ENCODE results near the gene RAP1GAP2.

Gene RAP1GAP2

DNA sequence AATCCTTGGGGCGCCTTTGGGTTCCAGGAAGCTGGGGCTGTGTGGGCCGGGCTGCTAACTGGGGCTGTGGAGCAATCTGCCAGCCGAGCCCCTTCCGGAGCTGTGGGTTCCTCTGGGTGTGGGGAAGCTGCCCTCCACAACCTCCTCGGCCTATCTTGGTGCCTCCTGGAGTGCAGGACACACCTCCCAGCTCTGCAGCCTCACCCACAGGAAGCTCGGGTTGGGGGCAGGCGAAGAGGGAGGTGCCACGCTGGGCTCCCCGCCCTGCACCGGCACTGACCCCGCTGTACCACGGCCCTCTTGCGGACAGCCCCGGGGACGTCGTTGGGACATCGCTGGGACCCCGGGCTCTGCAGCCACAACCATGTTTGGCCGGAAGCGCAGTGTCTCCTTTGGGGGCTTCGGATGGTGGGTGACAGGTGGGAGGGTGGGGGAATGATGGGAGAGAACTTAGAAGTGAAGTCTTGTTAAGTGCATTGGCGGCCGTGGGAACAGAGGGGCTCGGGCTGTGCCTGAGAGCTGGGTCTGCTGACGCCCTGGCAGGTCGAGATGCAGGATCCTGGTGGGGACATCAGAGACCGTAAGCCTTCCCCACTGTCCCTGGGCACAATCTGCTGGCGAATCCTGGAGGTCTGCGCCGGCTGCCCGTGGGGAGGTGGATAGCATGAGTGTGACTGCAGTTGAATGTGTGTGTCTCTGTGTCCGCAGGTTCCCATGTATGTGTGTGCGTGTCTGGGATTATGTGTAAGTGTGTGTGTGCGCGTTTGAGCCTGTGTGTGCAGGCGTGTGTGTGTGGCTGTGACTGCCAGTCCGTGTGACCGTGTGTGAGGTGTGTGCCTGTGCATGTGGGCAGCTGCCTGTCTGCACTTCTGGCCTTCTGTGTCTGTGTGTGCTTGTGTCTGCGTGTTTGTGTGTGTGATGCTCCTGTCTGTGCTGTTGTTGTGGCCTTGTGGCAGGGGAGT, at the start of gene RAP1GAP2:
TSS of gene RAP1GAP2 (plus strand) at position 275 of the 962 bp plus-strand sequence. CDS start at position 365, 90 bp downstream.
- Histone ChIP-seq H3K27me3 (no peaks in the 10 kb centered on the region), H3K4me3 (peak within 1 kb of the TSS; percentile 59 to 83 (median 76)), H3K9me3 (replicated peaks in 1 of 11) (no peaks in the 10 kb centered on the region), H3K4me1 (peaks cover 66 to 85% (median 80%) of the 10 kb centered on the region in 10 experiments), H3K4me2 (peak within 1 kb of the TSS; percentile 92 to 100 (median 98)), H3K27ac (peak within 1 kb of the TSS in 10 of 11 experiments; percentile 41 to 98 (median 92); a peak in 20 of 22 replicates), H4K20me1 (peaks cover 0 to 31% (median 27%) of the 10 kb centered on the region in 11 experiments; a peak in 18 of 22 replicates), H3K36me3 (peaks cover under 1 to 16% (median 11%) of the 10 kb centered on the region in 11 experiments; a peak in 18 of 22 replicates), H3K9ac (peak within 1 kb of the TSS; percentile 66 to 88 (median 83))
- TF ChIP-seq Cebpa-rat (IDR thresholded peaks at IDR 0.05): peak in 9 of 11 experiments; percentile 54 to 90 (median 81); a peak in 15 of 22 replicates

DNA sequence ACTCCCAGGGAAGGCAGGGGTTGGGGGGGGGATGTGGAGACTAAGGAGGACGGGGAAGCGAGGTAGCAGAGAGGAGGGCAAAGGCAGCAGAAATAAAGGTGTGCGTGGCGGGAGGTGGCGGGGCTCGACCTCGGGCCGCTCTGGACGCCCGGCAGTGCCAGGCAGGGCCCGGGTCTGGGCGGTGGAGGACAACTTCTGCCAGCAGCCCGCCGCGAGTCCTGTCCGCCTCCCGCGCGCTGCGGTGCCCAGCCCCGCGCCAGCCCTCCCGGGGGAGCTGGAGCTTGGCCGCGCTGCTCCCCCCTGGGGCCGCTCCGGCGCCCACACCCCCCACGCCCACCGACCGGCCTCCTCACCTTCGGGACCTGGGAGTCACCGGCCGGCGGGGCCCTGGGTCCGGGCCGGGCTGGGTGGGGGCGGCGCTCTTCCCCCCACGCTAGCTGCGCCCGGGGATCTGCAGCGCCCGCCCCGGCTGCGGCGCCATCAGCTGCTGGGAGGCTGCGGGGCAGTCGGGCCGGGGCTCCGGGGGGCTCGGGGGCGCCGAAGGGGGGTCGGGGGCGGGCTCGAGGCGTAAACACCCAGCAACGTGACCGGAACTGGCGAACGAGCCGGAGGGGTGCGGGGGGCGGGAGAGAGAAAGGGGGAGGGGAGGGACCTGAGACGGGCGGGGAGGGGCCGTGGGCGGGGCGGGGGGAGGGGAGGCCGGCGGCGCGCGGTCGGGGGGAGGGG, 47.0 kb upstream of the RAP1GAP2 start, which contains the start of gene CCDC92B:
TSS of gene CCDC92B (minus strand) at position 595 of the 726 bp plus-strand sequence. CDS start 14,507 bp downstream, outside the sequence.
- Histone ChIP-seq H3K4me1 (peaks cover 0 to 3% (median 0%) of the 10 kb centered on the region in 10 experiments; a peak in 1 of 20 replicates), H3K36me3 (no peaks in the 10 kb centered on the region), H3K9ac (no peak within 1 kb of the TSS), H3K9me3 (replicated peaks in 1 of 11) (no peaks in the 10 kb centered on the region), H4K20me1 (peaks cover 0 to 34% (median 6%) of the 10 kb centered on the region in 11 experiments; a peak in 6 of 22 replicates), H3K4me3 (no peak within 1 kb of the TSS), H3K27me3 (peaks cover 23 to 68% (median 50%) of the 10 kb centered on the region in 11 experiments), H3K27ac (no peak within 1 kb of the TSS), H3K4me2 (peak within 1 kb of the TSS in 9 of 11 experiments; percentile 11 to 77 (median 34); a peak in 10 of 22 replicates)
- no peak for TF ChIP-seq Cebpa-rat (IDR thresholded peaks at IDR 0.05)

DNA sequence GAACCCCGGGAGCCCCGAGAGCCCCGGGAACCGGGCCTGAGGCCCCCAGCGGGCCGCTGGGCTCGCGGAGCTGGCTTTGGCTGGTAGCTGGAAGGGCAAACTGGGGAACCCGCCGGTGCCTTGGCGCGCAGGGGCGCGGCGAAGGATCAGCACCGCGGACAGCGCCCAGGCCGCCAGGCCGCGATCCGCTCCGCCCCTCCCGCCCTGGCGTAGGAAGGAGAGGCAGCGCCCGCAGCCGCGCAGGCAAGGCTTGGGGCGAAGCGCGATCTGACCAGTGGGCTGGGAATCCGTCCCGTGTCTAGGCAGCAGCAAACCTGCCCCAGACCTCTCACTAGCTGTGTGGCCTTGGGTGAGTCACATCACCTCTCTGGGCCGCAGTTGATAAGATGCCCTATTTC, 46.5 kb upstream of the RAP1GAP2 start:
- Histone ChIP-seq H3K27ac (no peak overlapping the region), H3K4me2 (peak overlapping the region in 9 of 11 experiments; percentile 11 to 77 (median 34); a peak in 10 of 22 replicates), H4K20me1 (peaks cover 0 to 34% (median 6%) of the 10 kb centered on the region in 11 experiments; a peak in 6 of 22 replicates), H3K4me1 (peaks cover 0 to 3% (median 0%) of the 10 kb centered on the region in 10 experiments; a peak in 1 of 20 replicates), H3K9ac (no peak overlapping the region), H3K27me3 (peaks cover 29 to 73% (median 56%) of the 10 kb centered on the region in 11 experiments), H3K4me3 (no peak overlapping the region), H3K9me3 (replicated peaks in 1 of 11) (no peaks in the 10 kb centered on the region), H3K36me3 (no peaks in the 10 kb centered on the region)
- no peak for TF ChIP-seq Cebpa-rat (IDR thresholded peaks at IDR 0.05)

- Histone ChIP-seq H3K4me2 (no peak overlapping the region), H3K27ac (no peak overlapping the region), H3K36me3 (no peaks in the 10 kb centered on the region), H3K4me3 (no peak overlapping the region), H3K4me1 (peaks cover 0 to 3% (median 0%) of the 10 kb centered on the region in 10 experiments; a peak in 1 of 20 replicates), H3K27me3 (peaks cover 38 to 83% (median 66%) of the 10 kb centered on the region in 11 experiments), H3K9ac (no peak overlapping the region), H4K20me1 (peaks cover 0 to 34% (median 6%) of the 10 kb centered on the region in 11 experiments; a peak in 6 of 22 replicates), H3K9me3 (replicated peaks in 1 of 11) (peaks cover 0 to 5% (median 0%) of the 10 kb centered on the region in 11 experiments; a peak in 2 of 22 replicates)
- TF ChIP-seq Cebpa-rat (IDR thresholded peaks at IDR 0.05): no peak
Measured at GRCh38 chr17:2750721-2751120, 45.5 kb upstream of the RAP1GAP2 start.

DNA sequence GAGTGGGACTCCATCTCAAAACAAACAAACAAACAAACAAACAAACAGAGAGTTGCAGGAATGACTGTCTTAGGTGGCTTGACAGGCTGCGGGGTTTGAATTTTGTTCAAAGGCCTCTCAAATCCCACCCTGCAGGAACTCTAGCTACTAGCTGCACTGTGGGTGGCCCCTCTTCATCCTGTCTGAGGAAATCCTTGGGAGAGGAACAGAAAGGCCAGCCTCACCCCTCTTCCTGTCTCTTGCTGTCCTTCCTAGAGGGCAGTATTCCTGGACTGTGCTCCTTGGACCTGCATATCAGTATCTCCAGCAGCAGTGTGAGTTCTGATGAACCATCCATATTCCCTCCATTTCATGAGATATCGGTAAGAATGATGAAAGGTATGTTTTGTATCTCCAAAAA, 44.7 kb upstream of the RAP1GAP2 start:
- H3K4me2 ChIP-seq: no peak overlapping the region
- H3K27me3 ChIP-seq: peaks cover 46 to 90% (median 73%) of the 10 kb centered on the region in 11 experiments

GRCh38 chr17:2755891-2756724, 40.1 kb upstream of the RAP1GAP2 start:
- Histone ChIP-seq H3K4me1 (no peaks in the 10 kb centered on the region), H3K27ac (no peak overlapping the region), H3K27me3 (peaks cover 41 to 78% (median 58%) of the 10 kb centered on the region in 11 experiments), H3K4me3 (no peak overlapping the region), H4K20me1 (peaks cover 0 to 9% (median 0%) of the 10 kb centered on the region in 11 experiments; a peak in 4 of 22 replicates), H3K36me3 (no peaks in the 10 kb centered on the region), H3K9me3 (replicated peaks in 1 of 11) (peaks cover 0 to 11% (median 0%) of the 10 kb centered on the region in 11 experiments; a peak in 3 of 22 replicates), H3K9ac (no peak overlapping the region), H3K4me2 (no peak overlapping the region)
- TF ChIP-seq Cebpa-rat (IDR thresholded peaks at IDR 0.05): no peak

More for the DNA sequence above, 44.7 kb upstream of the RAP1GAP2 start:
- no peak for TF ChIP-seq Cebpa-rat (IDR thresholded peaks at IDR 0.05)
- H3K27ac ChIP-seq: no peak overlapping the region
- H3K4me1 ChIP-seq: peaks cover 0 to 3% (median 0%) of the 10 kb centered on the region in 10 experiments; a peak in 1 of 20 replicates
- H3K9ac ChIP-seq: no peak overlapping the region
- H3K4me3 ChIP-seq: no peak overlapping the region
- peaks cover 0 to 9% (median 0%) of the 10 kb centered on the region in 11 experiments; a peak in 3 of 22 replicates for H3K9me3 ChIP-seq (replicated peaks in 1 of 11)
- H3K36me3 ChIP-seq: no peaks in the 10 kb centered on the region
- H4K20me1 ChIP-seq: peaks cover 0 to 32% (median 6%) of the 10 kb centered on the region in 11 experiments; a peak in 6 of 22 replicates

DNA sequence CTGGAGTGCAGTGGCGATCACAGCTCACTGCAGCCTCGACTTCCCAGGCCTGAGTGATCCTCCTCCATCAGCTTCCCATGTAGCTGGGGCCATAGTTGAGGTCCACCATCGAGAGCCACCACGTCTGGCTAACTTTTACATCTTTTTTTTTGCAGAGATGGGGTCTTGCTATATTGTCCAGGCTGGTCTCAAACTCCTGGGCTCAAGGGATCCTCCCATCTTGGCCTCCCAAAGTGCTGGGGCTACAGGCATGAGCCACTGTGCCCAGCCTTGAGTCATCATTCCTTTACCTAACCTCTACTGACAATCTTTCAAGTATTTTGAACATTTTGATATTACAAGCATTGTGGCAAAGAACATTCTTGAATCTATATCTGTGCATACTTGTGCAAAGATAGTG, 37.4 kb upstream of the RAP1GAP2 start:
- Histone ChIP-seq H3K4me2 (no peak overlapping the region), H3K9me3 (replicated peaks in 1 of 11) (peaks cover 0 to 17% (median 0%) of the 10 kb centered on the region in 11 experiments; a peak in 6 of 22 replicates), H3K4me1 (peaks cover 0 to 8% (median 0%) of the 10 kb centered on the region in 10 experiments; a peak in 3 of 20 replicates), H3K27ac (no peak overlapping the region), H4K20me1 (peaks cover 0 to 4% (median 0%) of the 10 kb centered on the region in 11 experiments; a peak in 1 of 22 replicates), H3K27me3 (peaks cover 40 to 54% (median 48%) of the 10 kb centered on the region in 11 experiments), H3K9ac (no peak overlapping the region), H3K4me3 (no peak overlapping the region), H3K36me3 (no peaks in the 10 kb centered on the region)
- TF ChIP-seq Cebpa-rat (IDR thresholded peaks at IDR 0.05): no peak

Data from BLaER1 treated with 17β-estradiol and CSF1 and Interleukin-3, amounts not matched to agents 10 nM and 100 nM (cell line).